Stimulated activated CD8-positive, alpha-beta memory T cell treated with anti-CD3 and anti-CD28 coated beads, Interleukin-12 subunit alpha, Interleukin-12 subunit beta, amount 100 ng/mL, for 24 hours (primary cell): ENCODE measurements around the gene CAMSAP3.

Experiments
- DNase-seq: peaks from one replicate; pipeline ENCODE4 v3.0.0-alpha.2; 2020; ENCODE audit errors: extremely low read depth

CAMSAP3 gene

DNA sequence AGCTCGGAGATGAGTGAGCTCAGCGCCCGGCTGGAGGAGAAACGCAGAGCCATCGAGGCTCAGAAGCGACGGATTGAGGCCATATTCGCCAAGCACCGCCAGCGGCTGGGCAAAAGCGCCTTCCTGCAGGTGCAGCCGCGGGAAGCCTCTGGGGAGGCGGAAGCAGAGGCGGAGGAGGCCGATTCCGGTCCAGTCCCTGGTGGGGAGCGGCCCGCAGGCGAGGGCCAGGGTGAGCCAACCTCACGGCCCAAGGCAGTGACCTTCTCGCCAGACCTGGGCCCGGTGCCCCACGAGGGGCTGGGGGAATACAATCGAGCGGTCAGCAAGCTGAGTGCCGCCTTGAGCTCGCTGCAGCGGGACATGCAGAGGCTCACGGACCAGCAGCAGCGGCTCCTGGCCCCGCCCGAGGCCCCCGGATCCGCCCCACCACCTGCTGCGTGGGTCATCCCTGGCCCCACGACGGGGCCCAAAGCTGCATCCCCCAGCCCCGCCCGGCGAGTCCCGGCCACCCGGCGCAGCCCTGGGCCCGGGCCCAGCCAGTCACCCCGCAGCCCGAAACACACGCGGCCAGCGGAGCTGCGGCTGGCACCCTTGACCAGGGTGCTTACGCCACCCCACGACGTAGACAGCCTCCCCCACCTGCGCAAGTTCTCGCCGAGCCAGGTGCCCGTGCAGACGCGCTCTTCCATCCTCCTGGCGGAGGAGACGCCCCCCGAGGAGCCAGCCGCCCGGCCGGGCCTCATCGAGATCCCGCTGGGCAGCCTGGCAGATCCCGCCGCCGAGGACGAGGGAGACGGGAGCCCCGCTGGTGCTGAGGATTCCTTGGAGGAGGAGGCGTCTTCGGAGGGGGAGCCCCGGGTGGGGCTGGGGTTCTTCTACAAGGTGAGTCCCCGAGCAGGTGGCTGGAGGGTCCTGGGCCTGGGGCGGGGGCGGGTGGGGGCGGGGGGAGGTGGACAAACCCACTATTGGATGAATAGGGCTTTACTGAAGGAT lies 16.9 kb downstream of the CAMSAP3 start:
- DNase-seq, result no peak

GRCh38 chr19:7614859-7615741 lies 19.4 kb downstream of the CAMSAP3 start:
- DNase-seq, result no peak

GRCh38 chr19:7617172-7617571 lies 21.5 kb downstream of the CAMSAP3 start:
- DNase-seq, result no peak

GRCh38 chr19:7617735-7618134 lies 22.1 kb downstream of the CAMSAP3 start:
- no peak for DNase-seq

- no peak for DNase-seq
Observed at GRCh38 chr19:7618348-7618747, 22.7 kb downstream of the CAMSAP3 start.

DNA sequence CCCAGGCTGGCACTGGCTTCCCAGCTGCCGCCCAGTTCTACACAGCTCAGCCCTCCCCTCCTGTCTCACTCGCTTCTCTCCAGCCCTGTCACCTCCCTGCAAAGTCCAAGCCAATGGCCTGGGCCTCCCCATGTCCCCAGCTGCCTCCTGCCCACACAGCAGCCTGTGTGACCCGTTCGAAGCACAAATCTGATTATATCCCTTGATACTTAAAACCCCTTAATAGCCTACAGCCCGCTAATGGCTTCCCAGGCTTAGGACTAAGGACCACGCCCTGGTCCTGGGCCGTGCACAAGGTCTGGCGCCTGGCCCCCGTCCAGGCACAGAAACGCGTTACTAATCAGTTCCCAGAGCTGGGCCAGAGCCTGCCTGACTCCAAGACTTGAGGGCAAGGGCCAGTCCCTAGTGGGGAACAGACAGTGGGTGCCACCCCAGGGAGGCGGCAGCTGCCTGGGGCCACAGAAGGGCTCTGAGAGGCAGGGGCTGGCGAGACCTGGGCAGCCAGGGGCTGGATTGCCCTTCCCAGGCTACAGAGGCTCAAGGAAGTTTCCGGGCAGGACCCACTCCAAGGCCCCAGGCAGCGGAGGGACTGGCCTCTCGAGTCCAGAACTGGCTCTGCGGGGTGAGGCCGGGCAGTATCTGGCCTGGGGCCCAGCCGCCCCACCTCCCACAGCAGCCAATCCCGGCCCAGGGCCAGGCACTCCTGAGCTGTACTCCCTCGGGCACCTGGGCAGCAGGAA lies 23.3 kb downstream of the CAMSAP3 start:
- DNase-seq, result no peak

DNA sequence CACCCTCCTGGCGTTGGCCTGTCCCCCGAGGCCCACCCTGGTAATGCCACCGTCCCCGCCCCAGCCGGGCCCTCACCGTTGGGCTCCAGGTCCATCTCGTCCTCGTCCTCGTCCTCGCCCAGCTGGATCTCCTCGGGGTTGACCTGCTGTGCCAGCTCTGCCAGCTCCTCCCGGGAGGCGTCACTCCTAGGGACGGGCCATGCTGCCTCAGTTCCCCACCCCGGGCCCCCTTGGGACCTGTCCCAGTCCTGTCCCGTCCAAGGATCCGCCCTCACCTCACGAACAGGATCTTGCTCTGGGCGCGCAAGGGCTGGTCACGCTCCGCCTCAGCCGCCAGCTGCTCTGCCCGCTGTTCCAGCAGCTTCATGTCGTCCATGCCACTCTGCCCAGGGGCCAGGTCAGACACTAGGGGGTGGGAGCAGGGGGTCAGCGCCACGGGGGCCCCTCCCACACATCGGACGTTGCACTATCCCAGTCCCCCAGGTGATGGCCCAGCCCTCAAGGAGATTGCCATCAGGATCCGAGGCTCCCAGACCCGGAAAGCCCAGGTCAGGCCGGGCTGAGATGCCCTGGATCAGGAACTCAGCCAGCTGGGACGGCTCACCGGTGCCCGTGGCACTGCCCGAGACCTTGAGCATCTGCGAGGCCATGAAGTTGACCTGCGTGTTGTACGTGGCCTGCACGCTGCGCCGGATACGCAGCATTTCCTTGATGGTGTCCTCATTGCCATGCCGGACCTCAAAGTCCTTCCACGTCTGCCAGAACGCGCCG lies 24.2 kb downstream of the CAMSAP3 start:
- no peak for DNase-seq

DNA sequence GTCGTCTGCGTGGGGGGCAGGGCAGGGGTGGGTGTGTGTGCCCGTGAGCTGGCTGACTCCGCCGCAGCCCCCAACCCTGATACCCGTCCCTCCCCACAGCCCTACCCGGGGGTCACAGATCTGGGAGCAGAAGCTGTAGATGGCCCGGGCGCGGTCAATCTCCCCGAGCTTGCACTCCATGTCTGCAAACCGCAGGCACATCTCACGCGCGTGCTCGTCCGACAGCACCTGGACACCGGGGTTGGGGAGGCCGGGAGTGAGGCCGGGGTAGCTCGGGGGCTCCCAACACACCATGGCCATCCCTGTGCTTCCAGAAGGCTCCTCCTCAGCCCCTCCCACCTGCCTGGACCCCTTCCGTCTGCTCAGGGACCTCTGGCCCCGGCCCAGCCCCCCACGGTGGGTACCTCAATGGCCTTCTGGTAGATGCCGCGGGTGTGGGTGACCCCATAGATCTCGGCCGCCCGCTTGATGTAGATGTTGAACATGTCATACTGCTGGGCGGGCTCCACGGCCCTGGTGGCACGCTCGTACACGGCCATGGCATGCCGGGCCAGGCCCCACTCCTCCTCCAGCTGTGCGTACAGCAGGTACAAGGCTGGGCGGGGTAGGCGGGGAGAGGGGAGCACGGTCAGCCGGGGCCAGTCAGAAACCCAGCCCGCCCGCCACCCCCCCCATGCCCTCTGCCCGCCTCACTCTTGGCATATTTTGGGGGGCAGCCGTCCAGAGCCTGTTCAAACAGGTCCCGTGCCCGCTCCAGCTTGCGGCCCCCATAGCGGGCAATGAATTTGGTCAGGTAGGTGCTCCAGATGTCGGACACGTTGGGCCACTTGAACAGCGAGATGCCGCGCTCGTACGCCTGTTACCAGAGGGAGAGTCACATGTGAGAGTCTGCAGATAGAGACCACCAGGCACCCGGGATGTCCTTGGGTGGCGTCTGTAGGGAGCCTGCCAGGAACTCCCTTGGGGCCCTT lies 25.1 kb downstream of the CAMSAP3 start:
- no peak for DNase-seq

- no peak for DNase-seq
Observed at GRCh38 chr19:7622933-7623685, 27.4 kb downstream of the CAMSAP3 start.

GRCh38 chr19:7623725-7624603 lies 28.3 kb downstream of the CAMSAP3 start:
- no peak for DNase-seq

DNA sequence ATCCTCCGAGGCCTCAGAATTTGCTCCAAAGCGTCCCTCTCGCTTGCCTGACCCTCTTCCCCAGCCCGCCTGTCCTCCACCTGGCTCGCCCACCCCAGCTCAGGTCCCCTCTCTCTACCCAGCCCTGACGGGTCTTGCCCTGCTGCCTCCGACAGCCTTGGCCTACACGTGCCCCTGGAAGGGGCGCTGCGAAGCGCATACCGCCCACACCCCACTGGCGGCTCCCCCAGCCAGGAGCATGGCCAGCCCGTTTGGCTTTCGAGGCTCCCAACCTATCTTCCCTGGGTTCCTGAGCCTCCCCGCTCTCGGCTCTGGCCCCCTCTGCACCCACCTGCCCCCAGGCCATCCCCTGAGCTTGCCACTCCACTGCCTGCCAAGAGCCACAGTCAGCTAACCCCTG lies 29.1 kb downstream of the CAMSAP3 start:
- no peak for DNase-seq

- no peak for DNase-seq
Observed at GRCh38 chr19:7625763-7626372, 30.2 kb downstream of the CAMSAP3 start.

GRCh38 chr19:7627166-7627565 lies 31.5 kb downstream of the CAMSAP3 start:
- DNase-seq, result no peak

- no peak for DNase-seq
Observed at GRCh38 chr19:7628589-7629311, 33.1 kb downstream of the CAMSAP3 start.

DNA sequence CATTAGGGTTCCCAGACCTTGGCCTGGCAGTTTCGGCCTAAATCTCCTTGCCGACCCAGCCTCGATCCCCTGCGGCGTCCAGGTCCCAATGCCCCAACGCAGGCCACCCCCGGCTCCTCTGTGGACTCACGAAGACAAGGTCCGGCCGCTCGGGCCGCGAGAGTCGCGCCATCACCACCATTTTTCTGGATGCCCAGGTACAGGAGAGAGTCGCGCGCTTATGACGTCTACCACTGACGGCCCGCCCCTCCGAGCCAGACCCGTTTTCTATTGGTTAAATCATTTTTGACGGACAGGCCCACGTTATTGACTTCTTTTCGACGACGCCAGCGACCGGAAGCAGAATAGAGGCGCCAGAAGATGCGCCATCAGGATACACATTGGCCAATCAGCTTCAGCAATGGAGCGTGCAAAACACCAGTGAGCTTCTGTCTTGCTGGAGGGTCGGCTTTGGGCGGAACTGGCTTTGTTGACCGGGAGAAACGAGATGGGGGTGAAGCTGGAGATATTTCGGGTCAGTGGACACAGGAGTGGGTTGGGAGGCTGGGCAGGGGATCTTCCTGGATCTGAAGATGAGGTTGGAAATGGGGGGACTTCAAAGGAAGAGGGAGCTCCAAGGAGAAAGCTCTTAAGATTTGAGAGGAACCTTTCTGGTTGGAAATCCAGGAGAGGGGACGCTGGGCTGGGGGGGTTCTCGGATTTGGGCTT lies 33.8 kb downstream of the CAMSAP3 start, which contains the start of the genes PET100 and XAB2:
TSS of gene PET100 (plus strand) at position 447 of the 708 bp plus-strand sequence. CDS start at position 488, 41 bp downstream.
TSS of gene XAB2 (minus strand) at position 199 of the 708 bp plus-strand sequence. CDS start at position 181, 18 bp downstream.
- peak; percentile 78 for DNase-seq

- no peak for DNase-seq
Observed at GRCh38 chr19:7631577-7631976, 35.9 kb downstream of the CAMSAP3 start.
